GM19467 (cell line): ENCODE measurements around the gene RBM4B.

Experiments used
- ATAC-seq: cut with Tn5 transposase; IDR thresholded peaks from one replicate; pipeline ENCODE4 v1.9.1; 2021; ENCODE audit warnings: mild to moderate bottlenecking, moderate library complexity; ENCODE audit not compliant: unreplicated experiment

RBM4B gene

DNA sequence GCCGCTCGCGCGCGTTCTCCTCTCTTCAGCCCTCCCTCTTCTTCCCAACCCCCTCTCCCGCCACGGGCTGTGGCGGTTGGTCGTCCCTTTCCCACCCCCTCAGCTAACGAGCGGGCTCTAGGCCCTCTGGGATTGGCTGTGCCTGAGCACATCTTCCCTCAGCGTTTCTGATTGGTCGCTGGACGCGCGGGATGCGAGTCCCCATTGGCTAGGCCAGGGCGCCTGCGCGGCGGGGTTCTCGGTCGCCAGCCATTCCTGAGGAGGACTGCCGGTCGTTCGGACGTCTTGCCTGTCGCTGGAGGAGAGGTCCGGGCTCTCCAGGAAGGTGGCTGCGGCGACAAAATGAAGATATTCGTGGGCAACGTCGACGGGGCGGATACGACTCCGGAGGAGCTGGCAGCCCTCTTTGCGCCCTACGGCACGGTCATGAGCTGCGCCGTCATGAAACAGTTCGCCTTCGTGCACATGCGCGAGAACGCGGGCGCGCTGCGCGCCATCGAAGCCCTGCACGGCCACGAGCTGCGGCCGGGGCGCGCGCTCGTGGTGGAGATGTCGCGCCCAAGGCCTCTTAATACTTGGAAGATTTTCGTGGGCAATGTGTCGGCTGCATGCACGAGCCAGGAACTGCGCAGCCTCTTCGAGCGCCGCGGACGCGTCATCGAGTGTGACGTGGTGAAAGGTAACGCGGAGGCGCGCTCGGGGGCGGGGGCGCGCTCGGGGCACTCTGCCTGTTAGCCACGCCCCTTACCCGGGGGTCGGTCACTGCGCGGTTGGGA lies 61.1 kb downstream of the RBM4B start, which contains the start of gene RBM14:
TSS of gene RBM14 (plus strand) at position 252 of the 776 bp plus-strand sequence. CDS start at position 343, 91 bp downstream.
- ATAC-seq: peak; percentile 87
